ENCODE data around the gene AP2A2.

The AP2A2 gene

GRCh38 chr11:971092-971690 is 45.5 kb downstream of the AP2A2 start:
- no peak overlapping the region for H3K4me3 ChIP-seq (ENCODE audit: low read depth, low read length)
- CTCF ChIA-PET, result no interaction called here
- H3K27ac ChIP-seq (ENCODE audit: extremely low read depth, low read depth, low read length), result no peak overlapping the region
- no peaks in the 10 kb centered on the region for H3K4me1 ChIP-seq (ENCODE audit: control insufficient read depth, insufficient read depth, low read length)
- peaks cover 0 to 77% of the 10 kb centered on the region in 2 experiments; a peak in 1 of 3 replicates for H3K36me3 ChIP-seq (ENCODE audit: control insufficient read depth in 2 of 2, insufficient read depth in 1 of 2, low read length in 2 of 2)
- peak; percentile 71 for TF ChIP-seq ZFHX2 (tag by site-specific recombination; conservative IDR thresholded peaks at IDR 0.05)
- no peak for TF ChIP-seq ZEB2 (tag by site-specific recombination; IDR thresholded peaks at IDR 0.05)
- TF ChIP-seq EGR2 (tag by site-specific recombination; IDR thresholded peaks at IDR 0.05; ENCODE audit: low read depth), result peak; percentile 81
- 0 out of 2 replicates have a peak, but pooled peaks have one; percentile 15 for TF ChIP-seq KLF1 (tag by site-specific recombination; IDR thresholded peaks at IDR 0.05)
- no peak for TF ChIP-seq ZNF10 (tag by site-specific recombination; IDR thresholded peaks at IDR 0.05)
- no peak for TF ChIP-seq ZBTB48 (tag by site-specific recombination; IDR thresholded peaks at IDR 0.05)
- no peaks in the 10 kb centered on the region for H3K9me3 ChIP-seq (ENCODE audit: control insufficient read depth, insufficient read depth, low read depth, low read length)
- POLR2A ChIA-PET, result no interaction called here

DNA sequence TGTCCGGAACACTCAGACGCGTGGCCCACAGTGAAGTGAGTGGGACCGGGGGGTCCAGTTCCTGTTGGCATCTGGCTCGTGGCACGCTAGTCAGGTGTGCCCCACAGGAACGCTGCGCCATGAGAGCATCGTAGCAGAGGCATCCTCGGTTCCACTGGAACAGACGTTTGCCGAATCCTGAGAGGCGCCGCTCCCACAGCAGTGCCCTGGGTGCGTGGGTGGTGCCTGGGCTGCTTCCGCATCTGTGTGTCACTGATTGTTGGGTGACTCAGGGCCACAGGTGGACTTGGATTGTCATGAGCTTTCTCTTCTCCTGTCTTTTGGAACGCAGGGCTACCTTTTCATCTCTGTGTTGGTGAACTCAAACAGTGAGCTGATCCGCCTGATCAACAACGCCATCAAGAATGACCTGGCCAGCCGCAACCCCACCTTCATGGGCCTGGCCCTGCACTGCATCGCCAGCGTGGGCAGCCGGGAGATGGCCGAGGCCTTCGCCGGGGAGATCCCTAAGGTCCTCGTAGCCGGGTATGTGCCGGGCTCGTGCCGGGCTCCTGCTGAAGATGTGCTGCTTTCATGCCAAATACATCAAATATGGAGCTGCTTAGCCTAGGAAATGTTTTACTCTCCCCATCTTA is 46.2 kb downstream of the AP2A2 start:
- CTCF ChIA-PET, result no interaction called here
- H3K36me3 ChIP-seq (ENCODE audit: control insufficient read depth in 2 of 2, insufficient read depth in 1 of 2, low read length in 2 of 2), result peaks cover 0 to 83% of the 10 kb centered on the region in 2 experiments; a peak in 1 of 3 replicates
- POLR2A ChIA-PET, result no interaction called here
- H3K9me3 ChIP-seq (ENCODE audit: control insufficient read depth, insufficient read depth, low read depth, low read length), result no peaks in the 10 kb centered on the region
- TF ChIP-seq ZNF155 (tag by site-specific recombination; IDR thresholded peaks at IDR 0.05) (no peak), ZNF777 (tag by site-specific recombination; IDR thresholded peaks at IDR 0.05; ENCODE audit: borderline replicate concordance) (no peak), ZNF501 (tag by site-specific recombination; IDR thresholded peaks at IDR 0.05) (no peak), ZFP69B (tag by site-specific recombination; IDR thresholded peaks at IDR 0.05) (no peak), SETDB1 (IDR thresholded peaks at IDR 0.05; ENCODE audit: insufficient read length, low read length) (no peak), ZNF76 (tag by site-specific recombination; IDR thresholded peaks at IDR 0.05; ENCODE audit: borderline replicate concordance, low read depth) (no peak), ZNF121 (tag by site-specific recombination; IDR thresholded peaks at IDR 0.05) (no peak), ZNF518A (tag by site-specific recombination; conservative IDR thresholded peaks at IDR 0.05; ENCODE audit: low read depth) (no peak), ZNF174 (tag by site-specific recombination; IDR thresholded peaks at IDR 0.05) (no peak), ZNF629 (tag by site-specific recombination; IDR thresholded peaks at IDR 0.05) (no peak)
- no peaks in the 10 kb centered on the region for H3K4me1 ChIP-seq (ENCODE audit: control insufficient read depth, insufficient read depth, low read length)
- H3K27ac ChIP-seq (ENCODE audit: extremely low read depth, low read depth, low read length), result no peak overlapping the region
- no peak overlapping the region for H3K4me3 ChIP-seq (ENCODE audit: low read depth, low read length)

GRCh38 chr11:972523-973211 is 47.0 kb downstream of the AP2A2 start:
- POLR2A ChIA-PET, result no interaction called here
- H3K36me3 ChIP-seq (ENCODE audit: control insufficient read depth in 2 of 2, insufficient read depth in 1 of 2, low read length in 2 of 2), result peaks cover 0 to 89% of the 10 kb centered on the region in 2 experiments; a peak in 1 of 3 replicates
- no peak for TF ChIP-seq ZNF658 (tag by site-specific recombination; IDR thresholded peaks at IDR 0.05)
- no peak for TF ChIP-seq ZNF629 (tag by site-specific recombination; IDR thresholded peaks at IDR 0.05)
- no peak for TF ChIP-seq WT1 (tag by site-specific recombination; IDR thresholded peaks at IDR 0.05)
- TF ChIP-seq ZNF777 (tag by site-specific recombination; IDR thresholded peaks at IDR 0.05; ENCODE audit: borderline replicate concordance), result no peak
- no peak for TF ChIP-seq PRDM10 (tag by site-specific recombination; IDR thresholded peaks at IDR 0.05)
- no peak for TF ChIP-seq ZNF791 (tag by site-specific recombination; IDR thresholded peaks at IDR 0.05)
- no peak for TF ChIP-seq ZNF785 (tag by site-specific recombination; IDR thresholded peaks at IDR 0.05)
- no peak for TF ChIP-seq ZNF571 (tag by site-specific recombination; IDR thresholded peaks at IDR 0.05)

More at GRCh38 chr11:972523-973211, 47.0 kb downstream of the AP2A2 start:
- no peaks in the 10 kb centered on the region for H3K9me3 ChIP-seq (ENCODE audit: control insufficient read depth, insufficient read depth, low read depth, low read length)
- H3K27ac ChIP-seq (ENCODE audit: extremely low read depth, low read depth, low read length), result no peak overlapping the region
- CTCF ChIA-PET, result no interaction called here
- no peaks in the 10 kb centered on the region for H3K4me1 ChIP-seq (ENCODE audit: control insufficient read depth, insufficient read depth, low read length)
- no peak overlapping the region for H3K4me3 ChIP-seq (ENCODE audit: low read depth, low read length)
